HG03066 (cell line): ENCODE results near the gene TTLL7.

ENCODE experiments used
- ATAC-seq: cut with Tn5 transposase; IDR thresholded peaks from one replicate; pipeline ENCODE4 v1.9.1; 2021; ENCODE audit warnings: low read depth; ENCODE audit not compliant: unreplicated experiment

TTLL7 gene, protein sequence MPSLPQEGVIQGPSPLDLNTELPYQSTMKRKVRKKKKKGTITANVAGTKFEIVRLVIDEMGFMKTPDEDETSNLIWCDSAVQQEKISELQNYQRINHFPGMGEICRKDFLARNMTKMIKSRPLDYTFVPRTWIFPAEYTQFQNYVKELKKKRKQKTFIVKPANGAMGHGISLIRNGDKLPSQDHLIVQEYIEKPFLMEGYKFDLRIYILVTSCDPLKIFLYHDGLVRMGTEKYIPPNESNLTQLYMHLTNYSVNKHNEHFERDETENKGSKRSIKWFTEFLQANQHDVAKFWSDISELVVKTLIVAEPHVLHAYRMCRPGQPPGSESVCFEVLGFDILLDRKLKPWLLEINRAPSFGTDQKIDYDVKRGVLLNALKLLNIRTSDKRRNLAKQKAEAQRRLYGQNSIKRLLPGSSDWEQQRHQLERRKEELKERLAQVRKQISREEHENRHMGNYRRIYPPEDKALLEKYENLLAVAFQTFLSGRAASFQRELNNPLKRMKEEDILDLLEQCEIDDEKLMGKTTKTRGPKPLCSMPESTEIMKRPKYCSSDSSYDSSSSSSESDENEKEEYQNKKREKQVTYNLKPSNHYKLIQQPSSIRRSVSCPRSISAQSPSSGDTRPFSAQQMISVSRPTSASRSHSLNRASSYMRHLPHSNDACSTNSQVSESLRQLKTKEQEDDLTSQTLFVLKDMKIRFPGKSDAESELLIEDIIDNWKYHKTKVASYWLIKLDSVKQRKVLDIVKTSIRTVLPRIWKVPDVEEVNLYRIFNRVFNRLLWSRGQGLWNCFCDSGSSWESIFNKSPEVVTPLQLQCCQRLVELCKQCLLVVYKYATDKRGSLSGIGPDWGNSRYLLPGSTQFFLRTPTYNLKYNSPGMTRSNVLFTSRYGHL

DNA sequence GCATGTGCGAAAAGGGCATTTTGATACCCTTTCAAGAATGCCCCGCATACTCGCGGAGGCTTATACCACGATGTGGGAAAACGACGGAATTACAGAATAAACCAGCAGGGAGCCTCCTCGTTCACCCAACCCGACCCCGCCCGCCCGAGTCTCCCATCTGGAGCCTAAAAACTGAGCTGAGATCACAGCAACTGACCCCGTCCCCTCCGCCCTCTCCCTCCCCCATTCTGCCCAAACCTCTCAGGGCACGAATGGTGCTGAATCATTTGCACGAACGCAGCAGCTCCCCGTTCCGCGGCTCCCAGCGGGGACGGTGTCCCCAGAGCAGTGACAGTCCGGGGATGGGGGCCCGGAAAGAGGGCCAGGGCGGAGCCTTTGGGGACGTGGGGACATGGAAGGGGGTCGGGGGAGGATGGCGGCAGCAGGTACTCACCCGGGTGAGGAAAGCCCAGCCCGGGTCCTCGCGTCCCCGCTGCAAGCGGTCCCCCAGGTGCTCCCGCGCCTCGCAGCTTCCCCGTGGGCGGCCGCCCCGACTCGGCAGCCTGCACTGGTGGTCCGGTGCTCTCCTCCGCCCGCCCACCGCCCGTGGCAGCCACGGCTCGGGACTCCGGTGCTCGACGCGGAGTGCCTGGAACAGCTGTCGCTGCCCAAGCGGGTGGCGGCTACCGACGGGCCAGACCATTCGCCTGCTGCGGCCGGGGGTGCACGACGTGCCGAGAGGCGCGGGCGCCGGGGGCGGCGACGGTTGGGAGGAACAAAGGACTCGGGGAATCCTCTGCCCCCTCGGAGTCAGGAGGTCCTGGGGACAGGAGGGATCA lies at the start of gene TTLL7:
Gene TTLL7 (minus strand): TSS at position 635 of the 818 bp plus-strand sequence. CDS start 46,921 bp downstream, outside the sequence.
- peak; percentile 88 for ATAC-seq

DNA sequence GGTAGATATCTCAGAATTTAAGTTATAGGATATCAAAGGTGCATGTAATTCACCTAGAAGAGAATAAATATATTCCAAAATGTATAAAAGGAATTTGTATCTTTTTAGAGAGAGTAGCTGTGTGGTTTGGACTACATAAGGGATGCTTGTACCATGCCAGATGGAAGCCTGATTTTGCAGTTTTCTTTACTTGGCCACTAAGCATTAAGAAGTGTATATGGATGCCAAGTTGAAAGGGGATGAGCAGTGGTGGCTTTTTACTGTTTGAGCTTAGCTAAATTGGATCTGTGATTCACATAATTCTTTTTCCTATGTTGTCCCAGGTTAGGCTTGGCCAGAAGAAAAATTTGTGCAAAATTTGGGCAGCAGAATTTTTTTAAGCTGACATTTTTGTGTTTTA lies 43.5 kb upstream of the TTLL7 start:
- ATAC-seq = no peak

DNA sequence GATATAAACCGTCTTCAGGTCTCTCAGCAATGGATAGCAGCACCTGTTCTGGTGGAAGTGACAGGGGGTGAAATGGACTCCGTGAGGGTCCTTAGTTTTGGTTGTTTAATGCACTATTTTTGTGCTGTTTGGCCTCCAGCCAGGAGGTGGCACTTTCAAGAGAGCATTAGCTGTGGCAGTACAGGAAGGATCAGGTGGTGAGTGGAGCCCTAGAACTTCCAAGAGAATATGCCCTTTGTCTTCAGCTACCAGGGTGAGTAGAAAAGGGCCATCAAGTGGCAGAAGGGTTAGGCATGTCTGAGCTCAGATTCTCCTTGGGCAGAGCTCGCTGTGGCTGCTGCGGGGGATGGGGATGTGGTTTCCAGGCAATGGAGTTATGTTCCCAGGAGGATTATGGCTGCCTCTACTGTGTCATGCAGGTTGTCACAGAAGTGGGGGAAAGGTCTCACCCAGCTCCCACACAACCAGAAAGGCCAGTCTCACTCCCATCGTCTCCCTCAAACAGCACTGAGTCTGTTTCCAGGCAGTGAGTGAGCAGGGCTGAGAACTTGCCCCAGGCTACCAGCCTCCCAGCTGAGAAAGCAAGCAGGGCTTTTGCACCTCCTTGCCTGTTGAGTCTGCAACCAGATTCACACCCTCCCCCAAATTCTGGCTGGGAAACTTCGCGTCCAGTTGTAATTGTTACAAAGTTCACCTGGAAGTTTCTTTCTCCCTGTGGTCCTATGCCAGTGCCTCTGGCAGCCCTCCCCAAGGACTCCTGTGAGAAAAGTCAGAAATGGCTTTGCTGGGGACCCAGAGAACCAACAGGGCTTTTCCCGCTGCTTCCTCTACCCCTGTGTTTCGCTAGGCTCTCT lies 39.1 kb upstream of the TTLL7 start:
- no peak for ATAC-seq

DNA sequence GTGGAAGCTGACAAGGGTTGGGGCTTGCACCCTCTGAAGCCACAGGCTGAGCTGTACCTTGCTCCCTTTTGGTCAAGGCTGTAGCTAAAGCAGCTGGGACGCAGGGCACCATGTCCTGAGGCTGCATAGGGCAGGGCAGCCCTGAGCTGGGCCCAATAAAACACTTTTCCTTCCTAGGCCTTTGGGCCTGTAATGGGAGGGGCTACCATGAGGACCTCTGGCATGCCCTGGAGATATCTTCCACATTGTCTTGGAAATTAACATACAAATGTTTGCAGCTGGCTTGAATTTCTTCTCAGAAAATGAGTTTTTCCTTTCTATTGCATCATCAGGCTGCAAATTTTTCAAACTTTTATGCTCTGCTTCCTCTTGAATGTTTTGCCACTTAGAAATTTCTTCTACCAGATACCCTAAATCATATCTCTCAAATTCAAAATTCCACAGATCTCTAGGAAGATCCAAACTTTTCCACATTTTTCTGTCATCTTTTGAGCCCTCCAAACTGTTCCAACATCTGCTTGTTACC lies 32.9 kb upstream of the TTLL7 start:
- no peak for ATAC-seq

DNA sequence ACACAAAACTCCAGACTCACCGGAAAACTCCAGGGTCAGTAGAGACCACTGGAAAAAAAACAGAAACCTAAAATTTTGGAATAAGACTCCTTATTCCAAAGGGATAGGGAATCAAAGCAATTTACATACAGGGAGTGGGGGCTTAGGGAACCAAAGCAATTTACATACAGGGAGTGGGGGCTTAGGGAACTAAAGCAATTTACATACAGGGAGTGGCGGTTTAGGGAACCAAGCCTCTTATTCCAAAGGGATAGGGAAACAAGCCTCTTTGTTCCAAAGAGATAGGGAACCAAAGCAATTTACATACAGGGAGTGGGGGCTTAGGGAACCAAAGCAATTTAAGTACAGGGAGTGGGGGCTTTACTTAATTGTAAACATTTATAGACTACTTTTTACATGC lies 28.4 kb upstream of the TTLL7 start:
- no peak for ATAC-seq

DNA sequence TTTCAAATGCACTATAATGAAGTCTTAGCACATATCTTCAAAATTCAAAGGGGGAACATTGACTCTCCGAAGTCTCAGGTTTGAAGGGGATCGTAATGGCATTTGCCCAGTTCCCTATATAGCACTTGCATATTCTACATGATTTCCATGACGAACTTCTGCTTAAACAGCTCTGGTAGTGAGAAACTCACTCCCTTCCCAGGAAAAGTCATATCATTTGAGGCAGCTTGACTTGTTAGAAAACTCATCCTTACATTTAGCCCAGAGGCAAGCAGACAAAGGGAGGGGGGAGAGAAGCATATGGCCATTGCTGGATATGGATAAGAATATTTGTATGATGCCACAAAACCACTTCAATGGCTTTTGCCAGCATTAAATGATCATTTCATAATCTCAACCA lies 27.0 kb upstream of the TTLL7 start:
- no peak for ATAC-seq

DNA sequence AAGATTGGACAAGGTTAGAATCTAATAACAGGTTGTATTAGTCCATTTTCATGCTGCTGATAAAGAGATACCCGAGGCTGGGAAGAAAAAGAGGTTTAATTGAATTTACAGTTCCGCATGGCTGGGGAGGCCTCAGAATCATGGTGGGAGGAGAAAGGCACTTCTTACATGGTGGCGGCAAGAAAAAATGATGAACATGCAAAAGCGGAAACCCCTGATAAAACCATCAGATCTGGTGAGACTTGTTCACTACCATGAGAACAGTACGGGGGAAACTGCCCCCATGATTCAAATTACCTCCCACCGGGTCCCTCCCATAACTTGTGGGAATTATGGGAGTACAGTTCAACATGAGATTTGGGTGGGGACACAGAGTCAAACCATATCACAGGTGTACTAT lies 22.9 kb upstream of the TTLL7 start:
- ATAC-seq = no peak

DNA sequence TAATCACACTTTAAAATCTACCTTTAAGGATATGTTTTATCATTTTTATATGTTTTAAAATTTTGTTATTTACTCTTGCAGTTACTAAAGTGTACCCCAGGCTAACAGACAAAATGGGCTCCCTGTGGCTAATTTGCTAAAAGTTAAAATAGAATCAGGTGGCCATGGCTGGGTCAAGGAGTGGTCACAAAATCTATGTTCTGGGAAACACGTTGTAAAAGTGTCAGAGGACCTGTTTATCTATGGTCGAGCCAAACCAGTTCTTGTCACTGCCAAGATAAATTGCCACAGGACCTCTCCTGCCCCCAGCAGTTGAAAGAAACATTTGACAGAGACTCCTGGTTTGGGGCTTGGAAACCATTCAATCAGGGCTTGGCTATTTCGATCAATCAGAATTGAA lies 21.2 kb upstream of the TTLL7 start:
- ATAC-seq = no peak

DNA sequence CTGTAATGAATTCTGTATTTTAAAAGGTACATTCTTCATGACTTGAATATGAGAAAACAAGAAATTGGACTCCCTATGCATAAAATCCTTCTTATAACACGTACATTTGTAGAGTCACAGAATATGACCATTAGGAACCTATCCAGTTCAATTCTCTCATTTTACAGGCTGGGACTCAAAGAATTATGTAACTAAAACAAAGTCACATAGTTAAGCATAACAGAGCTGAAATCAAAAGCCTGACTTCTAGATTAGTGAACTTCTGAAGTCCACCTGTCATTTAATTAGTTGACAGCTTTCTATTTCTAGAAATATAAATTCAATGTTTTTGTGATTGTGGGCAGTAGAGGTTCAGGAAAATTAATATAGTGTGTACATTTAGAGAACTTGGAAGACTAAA lies 20.3 kb upstream of the TTLL7 start:
- no peak for ATAC-seq

DNA sequence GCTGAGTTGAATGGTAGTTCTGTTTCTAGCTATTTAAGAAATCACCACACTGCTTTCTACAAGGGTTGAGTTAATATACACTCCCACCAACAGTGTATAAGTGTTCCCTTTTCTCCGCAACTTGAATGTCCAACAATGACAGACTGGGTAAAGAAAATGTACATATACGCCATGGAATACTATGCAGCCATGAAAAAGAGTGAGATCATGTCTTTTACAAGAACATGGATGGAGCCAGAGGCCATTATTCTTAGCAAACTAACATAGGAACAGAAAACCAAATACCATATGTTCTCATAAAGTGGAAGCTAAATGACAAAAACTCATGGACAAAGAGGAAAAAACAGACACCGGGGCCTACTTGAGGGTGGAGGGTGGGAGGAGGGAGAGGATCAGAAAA lies 14.8 kb upstream of the TTLL7 start:
- no peak for ATAC-seq

DNA sequence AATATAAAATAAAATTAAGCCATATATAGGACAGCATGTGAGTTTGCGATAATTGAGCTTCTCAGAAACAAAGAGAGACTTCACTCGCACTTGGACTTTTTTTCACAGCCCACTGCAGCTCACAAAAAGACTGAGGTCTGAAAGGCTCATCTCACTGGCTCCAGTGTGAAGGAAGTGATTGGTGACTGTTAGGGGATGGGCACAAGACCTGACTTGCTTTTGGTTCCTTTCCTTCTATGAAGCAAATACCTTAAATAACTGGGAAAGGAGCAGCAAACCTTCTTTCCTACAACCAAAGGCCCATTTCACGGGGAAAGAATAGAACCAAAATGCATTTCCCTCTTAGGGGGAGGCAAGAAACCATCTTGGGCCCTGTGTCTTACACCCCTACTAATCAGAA lies 13.1 kb upstream of the TTLL7 start:
- ATAC-seq = no peak

DNA sequence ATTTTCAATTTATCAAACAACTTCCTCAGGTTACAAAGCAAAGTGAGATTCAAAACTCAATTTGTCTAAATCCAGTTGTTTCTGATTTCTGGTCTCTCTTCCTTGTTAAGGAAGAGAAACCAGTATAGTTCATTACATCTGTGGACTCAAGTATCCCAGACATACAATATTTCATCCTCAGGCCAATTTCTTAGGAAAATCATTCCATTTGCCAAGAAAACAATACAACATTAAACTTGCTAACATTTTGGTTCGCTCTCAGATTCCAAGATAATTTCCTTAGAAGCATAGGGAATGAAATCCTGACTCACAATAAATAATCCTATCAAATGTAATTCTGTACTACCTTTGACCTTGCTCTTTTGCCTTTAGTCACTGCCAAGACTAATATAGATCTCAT lies 11.2 kb upstream of the TTLL7 start:
- ATAC-seq = no peak

DNA sequence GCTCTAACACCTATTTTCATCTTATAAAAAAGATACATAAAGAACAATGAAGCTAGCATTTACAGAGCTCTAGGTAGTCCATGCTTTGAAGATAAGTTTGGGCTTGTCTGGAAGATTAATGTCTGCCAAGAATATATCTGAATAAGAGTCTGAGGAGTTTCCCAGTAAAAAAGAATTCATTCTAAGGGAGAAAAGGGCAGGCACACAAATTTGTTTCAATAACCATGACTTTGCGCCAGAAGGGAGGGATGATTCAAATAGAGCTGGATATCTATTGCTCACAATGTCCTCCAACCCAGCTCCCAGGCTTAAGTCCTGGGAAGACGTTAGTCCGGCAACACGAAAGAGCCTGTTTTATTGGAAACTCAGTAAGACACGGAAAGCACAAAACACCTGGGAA lies 9.7 kb upstream of the TTLL7 start:
- no peak for ATAC-seq

DNA sequence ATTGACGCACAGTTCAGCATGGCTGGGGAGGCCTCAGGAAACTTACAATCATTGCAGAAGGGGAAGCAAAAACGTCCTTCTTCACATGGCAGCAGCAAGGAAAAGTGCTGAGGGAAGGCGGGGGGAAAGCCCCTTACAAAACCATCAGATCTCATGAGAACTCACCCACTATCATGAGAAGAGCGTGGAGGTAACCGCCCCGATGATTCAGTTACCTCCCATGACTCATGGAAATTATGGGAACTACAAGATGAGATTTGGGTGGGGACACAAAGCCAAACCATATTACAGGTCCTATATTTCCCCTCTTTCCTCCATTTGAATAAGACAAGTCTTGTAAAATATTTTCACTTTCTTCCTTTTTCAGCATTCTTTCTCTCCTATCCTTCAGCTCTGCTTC lies 7.7 kb upstream of the TTLL7 start:
- no peak for ATAC-seq

DNA sequence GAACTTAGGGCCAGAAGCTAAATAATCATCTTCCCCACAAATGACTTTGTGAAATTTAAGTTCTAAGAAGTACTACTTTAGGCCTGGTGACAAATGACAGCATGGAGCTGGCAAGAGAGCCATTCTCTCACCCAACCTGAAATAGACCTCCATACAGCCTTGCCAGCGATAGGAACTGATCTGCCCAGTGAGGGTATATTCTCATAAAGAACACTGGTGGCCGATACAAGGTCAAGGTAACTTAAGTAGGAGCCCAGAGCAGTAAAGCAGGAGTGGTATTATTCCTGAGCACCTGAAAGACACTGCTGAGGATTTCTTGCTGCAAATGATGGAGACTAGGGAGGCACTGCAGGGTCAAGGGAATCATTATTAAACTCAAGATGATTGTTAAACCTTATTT lies 2.6 kb upstream of the TTLL7 start:
- no peak for ATAC-seq

DNA sequence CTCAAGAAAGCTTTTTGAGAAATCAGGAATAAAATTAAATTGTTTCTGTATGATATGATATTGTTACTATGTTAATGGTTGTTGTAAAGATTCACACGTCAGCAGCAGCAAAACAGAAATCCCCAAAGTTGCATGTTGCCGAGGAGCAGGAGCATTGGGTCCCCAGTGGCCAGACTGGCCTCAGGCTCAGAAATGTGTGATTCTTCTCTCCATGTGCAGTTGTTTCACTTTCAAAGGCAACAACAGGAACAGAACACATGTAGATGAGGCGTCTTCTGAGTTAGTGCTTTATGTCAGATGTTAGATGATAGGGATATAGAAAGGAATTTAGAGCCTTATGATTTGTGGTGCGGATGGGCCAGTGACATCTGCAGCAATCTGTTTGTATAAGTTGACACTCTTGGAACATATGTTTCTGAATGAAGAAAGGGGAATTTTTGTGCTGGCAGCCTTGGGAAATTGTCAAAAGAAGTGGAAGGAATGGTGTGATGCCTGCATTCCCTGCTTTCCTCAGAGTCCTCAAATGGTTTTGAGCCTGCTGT lies 2.1 kb upstream of the TTLL7 start:
- ATAC-seq = no peak

DNA sequence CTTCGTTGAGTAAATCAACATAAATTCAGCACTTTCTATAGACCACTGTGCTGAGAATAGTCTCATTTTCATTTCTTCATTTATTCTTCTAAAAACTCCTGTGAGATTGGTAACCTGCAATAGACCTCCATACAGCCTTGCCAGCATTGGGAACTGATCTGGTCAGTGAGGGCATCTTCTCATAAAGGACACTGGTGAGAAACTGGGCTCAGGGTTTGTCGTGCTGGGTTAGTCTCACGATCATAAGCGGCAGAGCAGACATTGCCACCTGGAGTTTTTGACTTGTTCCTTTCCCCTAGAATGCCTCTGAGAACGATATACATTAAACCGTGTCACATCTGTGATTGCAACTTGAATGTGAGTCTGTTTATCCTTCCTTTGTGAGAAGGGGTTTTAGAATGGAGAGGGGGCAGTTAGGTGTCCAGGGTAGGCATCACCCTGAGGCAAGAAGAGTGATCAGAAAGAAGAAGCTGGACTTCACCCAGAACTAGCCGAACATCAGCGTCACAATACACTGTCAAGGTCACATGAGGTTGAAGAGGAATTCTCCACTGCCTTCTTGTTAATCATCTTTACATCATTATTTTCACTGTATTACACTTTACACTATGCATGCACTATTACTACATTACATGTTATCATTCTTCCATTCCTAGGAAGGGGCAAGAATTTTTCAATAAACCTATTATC lies 1.4 kb upstream of the TTLL7 start:
- ATAC-seq = no peak

DNA sequence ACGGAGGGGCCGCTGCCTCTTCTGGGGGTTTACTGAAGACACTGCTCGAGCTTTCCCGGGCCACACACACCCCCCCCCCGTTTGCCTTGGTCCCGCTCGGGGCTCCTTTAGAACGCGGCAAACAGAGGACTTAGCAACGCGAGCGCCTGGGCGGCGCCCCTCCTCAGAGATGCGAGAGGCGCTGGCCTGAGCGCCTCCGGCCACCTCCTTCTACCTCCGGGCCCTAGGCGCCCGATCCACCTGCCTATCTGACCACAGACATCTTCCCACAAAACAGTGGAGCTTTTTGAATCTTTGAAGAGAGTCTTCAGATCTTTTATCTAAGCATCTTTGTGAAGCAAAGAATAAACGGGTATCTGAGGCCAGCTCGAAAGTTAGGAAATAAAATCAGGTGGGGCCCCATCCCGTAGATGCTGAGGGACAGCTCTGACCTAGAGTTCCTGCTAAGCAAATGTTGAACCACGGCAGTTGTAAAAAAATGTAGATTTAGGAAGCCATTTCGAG lies 436 bp upstream of the TTLL7 start:
- peak; percentile 81 for ATAC-seq

DNA sequence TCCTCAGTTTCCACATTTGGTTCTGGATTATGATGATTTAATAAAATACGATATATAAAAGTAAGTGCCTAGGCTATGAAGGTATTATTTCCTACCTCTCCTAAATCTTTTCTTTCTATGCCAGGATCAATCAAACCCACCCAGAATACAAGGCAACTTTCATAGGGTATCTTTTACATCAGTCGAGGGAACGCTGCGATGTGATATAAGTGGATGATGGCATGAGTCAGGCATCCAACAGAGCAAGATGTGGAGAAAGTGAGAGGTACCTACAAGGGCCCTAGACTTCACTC lies 781 bp downstream of the TTLL7 start:
- ATAC-seq = no peak
